Measurements from ENCODE around the gene NID1.
"Not testable (repeated sequence)": the region's sequence is repeated elsewhere in the genome, so short reads cannot be mapped to it uniquely, and the experiment has no call there.

NID1 gene

GRCh38 chr1:236024641-236025040, 40.2 kb downstream of the NID1 start:
- no peak for DNase-seq

GRCh38 chr1:236023926-236024565, 40.8 kb downstream of the NID1 start:
- no peak for DNase-seq

- no peak for DNase-seq
Observed at GRCh38 chr1:236021424-236022135, 43.3 kb downstream of the NID1 start.

- no peak for DNase-seq
Observed at GRCh38 chr1:236020359-236021219, 44.3 kb downstream of the NID1 start.

GRCh38 chr1:236018885-236019453, 45.9 kb downstream of the NID1 start:
- DNase-seq: no peak

GRCh38 chr1:236016782-236017400, 48.0 kb downstream of the NID1 start:
- DNase-seq: no peak

GRCh38 chr1:236016083-236016482, 48.8 kb downstream of the NID1 start:
- DNase-seq: no peak

GRCh38 chr1:236015539-236015938, 49.4 kb downstream of the NID1 start:
- no peak for DNase-seq

GRCh38 chr1:236013330-236013729, 51.6 kb downstream of the NID1 start:
- DNase-seq: no peak

- DNase-seq: no peak
Observed at GRCh38 chr1:236011641-236012040, 53.2 kb downstream of the NID1 start.

- no peak for DNase-seq
Observed at GRCh38 chr1:236010443-236010842, 54.4 kb downstream of the NID1 start.

GRCh38 chr1:236009857-236010256, 55.0 kb downstream of the NID1 start:
- DNase-seq: no peak

GRCh38 chr1:236009191-236009590, 55.7 kb downstream of the NID1 start:
- DNase-seq: no peak

GRCh38 chr1:236007781-236008180, 57.1 kb downstream of the NID1 start:
- no peak for DNase-seq

- not testable (repeated sequence) for DNase-seq
Observed at GRCh38 chr1:236003058-236003457, 61.8 kb downstream of the NID1 start.

GRCh38 chr1:236002572-236002971, 62.3 kb downstream of the NID1 start:
- no peak for DNase-seq

GRCh38 chr1:236002025-236002390, 62.9 kb downstream of the NID1 start:
- no peak for DNase-seq

GRCh38 chr1:236000781-236001180, 64.1 kb downstream of the NID1 start:
- DNase-seq: no peak

GRCh38 chr1:235999259-235999925, 65.5 kb downstream of the NID1 start:
- DNase-seq: peak; percentile 24 to 98 (median 65)

GRCh38 chr1:235998812-235999211, 66.1 kb downstream of the NID1 start:
- peak in 4 of 5 experiments; percentile 24 to 97 (median 46) for DNase-seq

- peak in 1 of 5 experiments; percentile 10 for DNase-seq
Observed at GRCh38 chr1:235997931-235998330, 67.0 kb downstream of the NID1 start.

- DNase-seq: peak in 1 of 5 experiments; percentile 68
Observed at GRCh38 chr1:235997049-235997448, 67.8 kb downstream of the NID1 start.
